GM19043 (cell line): ENCODE results near the gene DENND5A.
"Not testable (repeated sequence)": the region's sequence is repeated elsewhere in the genome, so short reads cannot be mapped to it uniquely, and the experiment has no call there.

ENCODE experiments used
- ATAC-seq: cut with Tn5 transposase; IDR thresholded peaks from one replicate; pipeline ENCODE4 v1.9.1; 2021; ENCODE audit warnings: low read depth; ENCODE audit not compliant: unreplicated experiment

Gene DENND5A

DNA sequence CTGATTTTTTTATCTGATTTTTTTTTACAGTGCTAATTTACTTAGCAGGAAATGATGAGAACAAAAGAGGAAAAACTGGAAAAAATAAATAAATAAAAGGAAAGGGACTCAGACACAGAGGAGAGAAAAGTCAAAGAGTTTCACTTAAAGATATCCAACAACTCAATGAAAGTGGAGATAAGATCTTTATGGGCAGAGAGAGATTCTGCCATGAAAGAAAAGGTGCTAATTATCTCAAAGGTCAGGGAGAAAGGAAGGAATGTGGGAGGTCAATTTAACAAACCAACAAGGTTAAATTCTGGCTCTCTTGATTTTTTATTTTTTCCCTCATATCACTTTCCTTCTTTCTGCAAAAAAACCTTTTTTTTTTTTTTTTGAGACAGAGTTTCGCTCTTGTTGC is 86.0 kb downstream of the DENND5A start:
- no peak for ATAC-seq

- no peak for ATAC-seq
Measured at GRCh38 chr11:9178716-9179115, 86.4 kb downstream of the DENND5A start.

- no peak for ATAC-seq
Measured at GRCh38 chr11:9177438-9178091, 87.6 kb downstream of the DENND5A start.

DNA sequence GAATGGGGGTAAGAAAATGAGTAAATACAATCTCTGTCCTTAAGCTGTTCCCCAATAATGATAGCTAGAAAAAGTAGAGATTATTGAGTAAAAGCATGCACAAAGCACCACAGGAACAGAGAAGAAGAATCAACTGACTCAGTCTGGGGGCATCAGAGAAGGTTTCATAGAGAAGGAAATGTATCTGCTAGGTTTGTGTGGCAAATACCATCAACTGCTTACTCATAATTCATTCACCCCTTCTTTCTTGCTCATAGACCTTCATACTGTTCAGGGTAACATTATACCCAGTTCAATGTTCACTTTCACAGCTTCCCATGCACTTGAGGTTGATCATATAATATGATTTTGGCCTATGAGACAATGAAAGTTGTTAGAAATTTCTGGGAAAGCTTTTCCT is 88.6 kb downstream of the DENND5A start:
- ATAC-seq = no peak

DNA sequence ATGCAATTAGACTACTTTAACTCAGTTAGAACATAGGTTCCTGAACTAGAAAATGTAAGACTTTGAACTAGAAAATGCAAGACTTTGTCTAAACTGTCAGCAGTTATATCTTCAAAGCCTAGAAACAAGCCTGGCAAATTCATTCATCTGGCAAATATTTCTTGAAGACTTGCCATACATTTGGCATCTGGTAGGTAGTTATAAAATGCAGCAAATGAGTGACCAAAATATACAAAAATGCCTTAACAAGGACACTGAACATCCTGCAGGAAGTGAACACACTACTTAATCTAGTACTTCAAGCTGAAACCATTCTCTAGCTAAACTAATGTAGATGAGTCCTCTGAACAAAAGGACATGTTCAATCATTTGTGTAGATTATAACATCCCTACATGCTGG is 89.0 kb downstream of the DENND5A start:
- no peak for ATAC-seq

DNA sequence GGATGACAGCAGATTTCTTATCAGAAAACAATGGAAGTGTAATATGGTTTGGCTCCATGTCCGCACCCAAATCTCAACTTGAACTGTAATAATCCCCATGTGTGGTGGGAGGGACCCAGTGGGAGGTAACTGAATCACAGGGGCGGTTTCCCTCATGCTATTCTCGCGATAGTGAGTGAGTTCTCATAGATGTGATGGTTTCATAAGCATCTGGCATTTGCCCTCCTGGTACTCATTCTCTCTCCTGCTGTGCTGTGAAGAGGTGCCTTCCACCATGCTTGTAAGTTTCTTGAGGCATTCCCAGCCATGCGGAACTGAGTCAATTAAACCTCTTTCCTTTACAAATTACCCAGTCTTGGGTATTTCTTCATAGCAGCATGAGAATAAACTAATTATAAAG is 92.8 kb downstream of the DENND5A start:
- ATAC-seq = no peak

GRCh38 chr11:9170450-9170849 is 94.7 kb downstream of the DENND5A start:
- no peak for ATAC-seq

GRCh38 chr11:9169595-9170295 is 95.4 kb downstream of the DENND5A start:
- no peak for ATAC-seq

- not testable (repeated sequence) for ATAC-seq
Measured at GRCh38 chr11:9161991-9162390, 103.2 kb downstream of the DENND5A start.

DNA sequence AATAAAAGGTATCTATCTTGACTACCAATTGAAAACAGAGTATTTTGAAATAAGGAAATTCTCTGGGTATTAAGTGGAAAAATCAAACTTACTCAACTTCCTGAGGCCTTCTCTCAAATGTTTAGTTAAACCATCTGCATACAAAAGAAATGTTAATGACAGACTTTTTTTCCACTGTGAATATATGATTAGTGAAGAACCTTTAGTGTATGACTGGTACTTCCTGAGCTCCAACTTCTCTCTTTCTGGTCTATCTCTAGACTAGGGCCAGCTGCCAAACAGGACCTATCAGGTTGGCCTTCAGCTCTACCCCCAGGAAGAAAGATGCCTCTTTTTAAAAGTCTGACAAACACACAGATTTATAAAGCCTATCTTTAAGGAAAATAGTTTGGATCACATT is 105.0 kb downstream of the DENND5A start:
- no peak for ATAC-seq

GRCh38 chr11:9158898-9159391 is 106.2 kb downstream of the DENND5A start:
- ATAC-seq = no peak

GRCh38 chr11:9155930-9156329 is 109.2 kb downstream of the DENND5A start:
- ATAC-seq = no peak

- no peak for ATAC-seq
Measured at GRCh38 chr11:9153651-9154050, 111.5 kb downstream of the DENND5A start.

GRCh38 chr11:9151631-9152030 is 113.5 kb downstream of the DENND5A start:
- no peak for ATAC-seq

DNA sequence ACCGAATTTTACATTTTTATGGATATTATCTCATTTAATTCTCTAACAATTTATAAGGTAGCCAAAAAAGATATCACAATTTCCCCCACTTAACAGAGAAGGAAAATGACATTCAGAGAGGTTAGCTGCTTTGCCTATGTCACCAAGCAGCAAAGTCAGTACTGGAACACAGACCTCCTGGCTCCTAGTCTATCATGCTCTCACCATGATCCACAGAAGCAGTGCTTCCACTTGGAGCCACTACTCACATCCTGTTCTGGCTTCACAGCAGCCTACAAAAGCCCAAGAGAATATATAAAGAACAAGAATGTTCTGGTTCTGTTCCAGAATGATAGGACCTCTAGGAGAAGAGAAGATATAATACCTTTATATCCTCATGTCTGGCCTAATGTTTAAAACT is 114.2 kb downstream of the DENND5A start:
- ATAC-seq = no peak

GRCh38 chr11:9150501-9150900 is 114.6 kb downstream of the DENND5A start:
- ATAC-seq = no peak

DNA sequence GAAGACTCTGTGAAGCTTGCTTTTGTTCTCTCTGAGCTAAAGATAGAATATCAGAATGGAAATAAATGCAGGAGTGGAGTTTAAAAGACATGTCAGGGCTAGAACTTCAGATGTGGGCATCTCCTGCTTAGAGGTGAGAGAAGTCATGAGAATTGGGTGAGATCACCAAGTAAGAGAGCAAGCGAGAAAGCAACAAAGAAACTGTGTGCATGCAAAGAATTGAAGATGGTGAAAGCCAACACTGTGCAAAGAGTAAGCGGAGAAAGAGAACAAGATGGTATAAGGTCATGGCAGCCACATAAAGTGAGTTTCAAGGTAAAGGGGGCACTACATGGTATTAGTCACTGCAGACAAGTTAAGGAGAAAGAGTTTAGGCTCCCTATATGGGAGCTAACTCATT is 116.4 kb downstream of the DENND5A start:
- ATAC-seq = no peak

- no peak for ATAC-seq
Measured at GRCh38 chr11:9148035-9148434, 117.1 kb downstream of the DENND5A start.

DNA sequence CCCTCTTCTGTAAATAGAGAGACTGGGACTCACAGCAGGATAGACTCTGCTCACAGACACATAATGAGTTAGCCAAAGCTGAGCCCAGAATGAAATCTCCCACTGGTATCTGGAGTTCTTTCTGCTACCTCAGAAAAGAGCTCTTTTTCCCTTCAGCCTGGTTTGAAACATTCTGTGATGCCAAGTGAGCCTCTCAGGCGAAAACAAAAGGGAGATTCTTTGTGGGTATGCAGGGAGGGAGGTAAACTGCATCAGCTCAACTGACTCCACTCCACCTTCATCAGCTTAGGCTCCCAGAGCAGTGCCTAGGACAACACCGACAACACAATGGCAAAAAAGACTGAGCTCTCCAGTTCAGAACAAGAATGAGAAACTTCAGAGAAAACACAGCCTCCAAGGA is 118.7 kb downstream of the DENND5A start:
- no peak for ATAC-seq

GRCh38 chr11:9145283-9145682 is 119.9 kb downstream of the DENND5A start:
- ATAC-seq = no peak

DNA sequence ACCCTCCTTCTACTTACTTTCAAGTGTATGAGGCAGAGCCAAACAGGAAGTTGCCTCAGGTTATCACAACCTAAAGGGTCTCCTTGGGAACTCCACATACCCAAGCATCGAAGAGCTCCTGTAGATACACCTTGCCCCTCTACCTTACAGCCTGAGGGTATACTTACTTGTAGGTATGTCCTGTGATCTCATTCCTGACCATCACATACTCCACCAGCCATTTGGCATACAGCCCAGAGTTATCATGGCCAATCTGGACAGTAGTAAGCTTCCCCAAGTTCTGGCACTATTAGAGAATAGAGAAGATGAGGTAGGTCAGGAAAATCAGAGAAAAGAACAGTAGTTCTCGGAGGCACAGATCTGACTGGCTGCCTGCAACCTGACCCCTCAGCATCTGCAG is 120.3 kb downstream of the DENND5A start:
- ATAC-seq = no peak

GRCh38 chr11:9143721-9144120 is 121.4 kb downstream of the DENND5A start:
- ATAC-seq = no peak
